Measurements from ENCODE around the gene HKDC1. TPM values are rescaled to one million over a fixed set of nuclear protein-coding genes. Genes with fewer than 3 reads are reported as not detected.

The HKDC1 gene
- total and polyA plus RNA-seq, 4 donors: 0.53 to 20.0 (median 5.2) TPM

DNA sequence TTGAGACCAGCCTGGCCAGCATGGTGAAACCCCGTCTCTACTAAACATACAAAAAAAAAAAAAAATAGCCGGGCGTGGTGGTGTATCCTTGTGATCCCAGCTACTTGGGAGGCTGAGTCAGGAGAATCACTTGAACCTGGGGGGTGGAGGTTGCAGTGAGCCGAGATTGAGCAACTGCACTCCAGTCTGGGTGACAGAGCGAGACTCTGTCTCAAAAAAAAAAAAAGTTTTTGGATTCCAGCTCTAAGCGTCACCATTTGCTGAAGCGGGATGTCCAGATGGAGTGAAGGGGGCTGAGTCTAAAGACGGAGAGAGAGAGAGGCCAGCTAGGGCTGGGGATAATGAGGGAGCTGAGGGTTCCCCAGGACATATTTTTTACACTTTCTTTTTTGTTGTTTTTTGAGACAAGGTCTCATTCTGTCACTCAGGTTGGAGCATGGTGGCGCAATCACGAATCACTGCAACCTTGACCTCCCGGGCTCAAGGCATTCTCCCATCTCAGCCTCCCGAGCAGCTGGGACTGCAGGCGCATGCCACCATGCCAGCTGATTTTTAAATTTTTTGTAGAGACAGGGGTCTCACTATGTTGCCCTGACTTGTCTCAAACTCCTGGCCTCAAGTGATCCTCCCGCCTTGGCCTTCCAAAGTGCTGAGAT, 48.8 kb downstream of the HKDC1 start:
- Histone ChIP-seq H3K36me3 (ENCODE audit: control insufficient read depth in 4 of 4, insufficient read depth in 3 of 4, low read depth in 1 of 4, low read length in 3 of 4) (no peaks in the 10 kb centered on the region), H3K4me1 (ENCODE audit: control insufficient read depth in 4 of 4, insufficient read depth in 4 of 4, low read length in 3 of 4) (no peaks in the 10 kb centered on the region), H3K9ac (ENCODE audit: low read depth in 1 of 2, low read length in 2 of 2) (no peak overlapping the region), H3K27ac (ENCODE audit: low read depth in 1 of 2, low read length in 2 of 2) (no peak overlapping the region), H3K27me3 (ENCODE audit: control insufficient read depth in 4 of 4, insufficient read depth in 4 of 4, low read length in 3 of 4) (no peaks in the 10 kb centered on the region), H3K9me3 (ENCODE audit: control insufficient read depth in 4 of 4, low read length in 3 of 4) (no peaks in the 10 kb centered on the region), H3K4me3 (ENCODE audit: low read depth in 1 of 3, low read length in 3 of 3) (no peak overlapping the region)
- WGBS: 90% methylated on average over 14 of the region's 14 CpGs
- no peak for DNase-seq (ENCODE audit: low spot score)
- TF ChIP-seq, protein P1, sequence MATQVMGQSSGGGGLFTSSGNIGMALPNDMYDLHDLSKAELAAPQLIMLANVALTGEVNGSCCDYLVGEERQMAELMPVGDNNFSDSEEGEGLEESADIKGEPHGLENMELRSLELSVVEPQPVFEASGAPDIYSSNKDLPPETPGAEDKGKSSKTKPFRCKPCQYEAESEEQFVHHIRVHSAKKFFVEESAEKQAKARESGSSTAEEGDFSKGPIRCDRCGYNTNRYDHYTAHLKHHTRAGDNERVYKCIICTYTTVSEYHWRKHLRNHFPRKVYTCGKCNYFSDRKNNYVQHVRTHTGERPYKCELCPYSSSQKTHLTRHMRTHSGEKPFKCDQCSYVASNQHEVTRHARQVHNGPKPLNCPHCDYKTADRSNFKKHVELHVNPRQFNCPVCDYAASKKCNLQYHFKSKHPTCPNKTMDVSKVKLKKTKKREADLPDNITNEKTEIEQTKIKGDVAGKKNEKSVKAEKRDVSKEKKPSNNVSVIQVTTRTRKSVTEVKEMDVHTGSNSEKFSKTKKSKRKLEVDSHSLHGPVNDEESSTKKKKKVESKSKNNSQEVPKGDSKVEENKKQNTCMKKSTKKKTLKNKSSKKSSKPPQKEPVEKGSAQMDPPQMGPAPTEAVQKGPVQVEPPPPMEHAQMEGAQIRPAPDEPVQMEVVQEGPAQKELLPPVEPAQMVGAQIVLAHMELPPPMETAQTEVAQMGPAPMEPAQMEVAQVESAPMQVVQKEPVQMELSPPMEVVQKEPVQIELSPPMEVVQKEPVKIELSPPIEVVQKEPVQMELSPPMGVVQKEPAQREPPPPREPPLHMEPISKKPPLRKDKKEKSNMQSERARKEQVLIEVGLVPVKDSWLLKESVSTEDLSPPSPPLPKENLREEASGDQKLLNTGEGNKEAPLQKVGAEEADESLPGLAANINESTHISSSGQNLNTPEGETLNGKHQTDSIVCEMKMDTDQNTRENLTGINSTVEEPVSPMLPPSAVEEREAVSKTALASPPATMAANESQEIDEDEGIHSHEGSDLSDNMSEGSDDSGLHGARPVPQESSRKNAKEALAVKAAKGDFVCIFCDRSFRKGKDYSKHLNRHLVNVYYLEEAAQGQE (IDR thresholded peaks at IDR 0.05): no peak
- TF ChIP-seq SP1 (IDR thresholded peaks at IDR 0.05) (no peak), YY1 (IDR thresholded peaks at IDR 0.05) (no peak), JUND (IDR thresholded peaks at IDR 0.05) (no peak), TAF1 (conservative IDR thresholded peaks at IDR 0.05) (no peak), NR2F2 (IDR thresholded peaks at IDR 0.05) (no peak), FOXA2 (IDR thresholded peaks at IDR 0.05) (no peak), RAD21 (IDR thresholded peaks at IDR 0.05) (no peak), FOXA1 (IDR thresholded peaks at IDR 0.05) (no peak), HNF4A (conservative IDR thresholded peaks at IDR 0.05) (no peak), HNF4G (IDR thresholded peaks at IDR 0.05) (no peak), GABPA (IDR thresholded peaks at IDR 0.05 in 1 of 2, conservative IDR thresholded peaks at IDR 0.05 in 1 of 2) (no peak)
- TF ChIP-seq, protein P2, sequence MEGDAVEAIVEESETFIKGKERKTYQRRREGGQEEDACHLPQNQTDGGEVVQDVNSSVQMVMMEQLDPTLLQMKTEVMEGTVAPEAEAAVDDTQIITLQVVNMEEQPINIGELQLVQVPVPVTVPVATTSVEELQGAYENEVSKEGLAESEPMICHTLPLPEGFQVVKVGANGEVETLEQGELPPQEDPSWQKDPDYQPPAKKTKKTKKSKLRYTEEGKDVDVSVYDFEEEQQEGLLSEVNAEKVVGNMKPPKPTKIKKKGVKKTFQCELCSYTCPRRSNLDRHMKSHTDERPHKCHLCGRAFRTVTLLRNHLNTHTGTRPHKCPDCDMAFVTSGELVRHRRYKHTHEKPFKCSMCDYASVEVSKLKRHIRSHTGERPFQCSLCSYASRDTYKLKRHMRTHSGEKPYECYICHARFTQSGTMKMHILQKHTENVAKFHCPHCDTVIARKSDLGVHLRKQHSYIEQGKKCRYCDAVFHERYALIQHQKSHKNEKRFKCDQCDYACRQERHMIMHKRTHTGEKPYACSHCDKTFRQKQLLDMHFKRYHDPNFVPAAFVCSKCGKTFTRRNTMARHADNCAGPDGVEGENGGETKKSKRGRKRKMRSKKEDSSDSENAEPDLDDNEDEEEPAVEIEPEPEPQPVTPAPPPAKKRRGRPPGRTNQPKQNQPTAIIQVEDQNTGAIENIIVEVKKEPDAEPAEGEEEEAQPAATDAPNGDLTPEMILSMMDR (IDR thresholded peaks at IDR 0.05; ENCODE audit: low read depth, low read length, missing input control): no peak

DNA sequence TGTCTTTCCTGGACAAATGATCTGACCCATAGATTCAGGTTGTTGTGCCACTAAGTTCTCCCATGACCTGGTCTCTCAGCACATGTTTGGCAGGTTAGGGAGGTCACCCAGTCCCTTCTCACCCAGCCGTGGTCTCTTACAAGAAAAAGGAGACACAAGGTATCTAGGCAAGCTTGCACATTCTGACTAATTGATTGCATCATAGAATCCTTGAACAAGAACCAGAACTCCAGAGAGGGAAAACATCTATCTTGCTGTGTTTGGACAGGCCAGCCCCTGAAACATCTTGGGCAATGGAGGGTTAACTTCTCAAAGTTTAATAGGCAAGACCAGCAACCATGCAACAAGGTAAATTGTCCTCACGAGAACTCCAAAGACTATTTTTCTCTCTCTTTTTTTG, 49.6 kb downstream of the HKDC1 start:
- Histone ChIP-seq H3K36me3 (ENCODE audit: control insufficient read depth in 4 of 4, insufficient read depth in 3 of 4, low read depth in 1 of 4, low read length in 3 of 4) (no peaks in the 10 kb centered on the region), H3K9me3 (ENCODE audit: control insufficient read depth in 4 of 4, low read length in 3 of 4) (no peaks in the 10 kb centered on the region), H3K4me3 (ENCODE audit: low read depth in 1 of 3, low read length in 3 of 3) (no peak overlapping the region), H3K27ac (ENCODE audit: low read depth in 1 of 2, low read length in 2 of 2) (no peak overlapping the region), H3K9ac (ENCODE audit: low read depth in 1 of 2, low read length in 2 of 2) (no peak overlapping the region), H3K27me3 (ENCODE audit: control insufficient read depth in 4 of 4, insufficient read depth in 4 of 4, low read length in 3 of 4) (no peaks in the 10 kb centered on the region), H3K4me1 (ENCODE audit: control insufficient read depth in 4 of 4, insufficient read depth in 4 of 4, low read length in 3 of 4) (no peaks in the 10 kb centered on the region)
- DNase-seq (ENCODE audit: low spot score): no peak
- WGBS: 87% methylated on average over 2 of the region's 2 CpGs
- TF ChIP-seq, protein P2 (IDR thresholded peaks at IDR 0.05; ENCODE audit: low read depth, low read length, missing input control): no peak
- no peak for TF ChIP-seq FOXA1 (IDR thresholded peaks at IDR 0.05)
- TF ChIP-seq NR2F2 (IDR thresholded peaks at IDR 0.05): no peak
- TF ChIP-seq FOXA2 (IDR thresholded peaks at IDR 0.05): no peak
- TF ChIP-seq HNF4A (conservative IDR thresholded peaks at IDR 0.05): no peak
- TF ChIP-seq, protein P3, sequence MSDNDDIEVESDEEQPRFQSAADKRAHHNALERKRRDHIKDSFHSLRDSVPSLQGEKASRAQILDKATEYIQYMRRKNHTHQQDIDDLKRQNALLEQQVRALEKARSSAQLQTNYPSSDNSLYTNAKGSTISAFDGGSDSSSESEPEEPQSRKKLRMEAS (IDR thresholded peaks at IDR 0.05): no peak
- TF ChIP-seq HNF4G (IDR thresholded peaks at IDR 0.05): no peak
- TF ChIP-seq GABPA (IDR thresholded peaks at IDR 0.05 in 1 of 2, conservative IDR thresholded peaks at IDR 0.05 in 1 of 2): no peak
- no peak for TF ChIP-seq TAF1 (conservative IDR thresholded peaks at IDR 0.05)
- no peak for TF ChIP-seq EGR1 (IDR thresholded peaks at IDR 0.05; ENCODE audit: low read depth in 2 of 2)
- TF ChIP-seq, protein P4, sequence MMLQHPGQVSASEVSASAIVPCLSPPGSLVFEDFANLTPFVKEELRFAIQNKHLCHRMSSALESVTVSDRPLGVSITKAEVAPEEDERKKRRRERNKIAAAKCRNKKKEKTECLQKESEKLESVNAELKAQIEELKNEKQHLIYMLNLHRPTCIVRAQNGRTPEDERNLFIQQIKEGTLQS (IDR thresholded peaks at IDR 0.05): no peak
- no peak for TF ChIP-seq RAD21 (IDR thresholded peaks at IDR 0.05)
- TF ChIP-seq RXRA (IDR thresholded peaks at IDR 0.05): no peak
- TF ChIP-seq JUND (IDR thresholded peaks at IDR 0.05): no peak
- TF ChIP-seq, protein P1 (IDR thresholded peaks at IDR 0.05): no peak
- no peak for TF ChIP-seq SP1 (IDR thresholded peaks at IDR 0.05)
